GM10266 (cell line): ENCODE measurements around the gene DLEC1.

Experiments used
- DNase-seq: peaks from one replicate; pipeline ENCODE4 v3.0.0; 2012; ENCODE audit errors: extremely low spot score
- CTCF ChIP-seq: IDR thresholded peaks from 2 replicates; pipeline ENCODE4 v1.5.1; 2012; ENCODE audit warnings: mild to moderate bottlenecking, low read depth; ENCODE audit not compliant: control insufficient read depth, insufficient read depth; ENCODE audit errors: missing control alignments

DLEC1 gene

GRCh38 chr3:38015984-38016383, 23.0 kb upstream of the DLEC1 start:
- no peak for TF ChIP-seq CTCF
- DNase-seq = no peak

GRCh38 chr3:38016410-38016809, 22.6 kb upstream of the DLEC1 start:
- TF ChIP-seq CTCF = no peak
- DNase-seq = no peak

- TF ChIP-seq CTCF = no peak
- no peak for DNase-seq
Observed at GRCh38 chr3:38016847-38017444, 22.1 kb upstream of the DLEC1 start.

GRCh38 chr3:38017445-38018295, 21.3 kb upstream of the DLEC1 start:
- no peak for DNase-seq
- TF ChIP-seq CTCF = no peak

- DNase-seq = no peak
- TF ChIP-seq CTCF = no peak
Observed at GRCh38 chr3:38018296-38019266, 20.4 kb upstream of the DLEC1 start.

- TF ChIP-seq CTCF = no peak
- no peak for DNase-seq
Observed at GRCh38 chr3:38019658-38020341, 19.2 kb upstream of the DLEC1 start.
